Neural cell (in vitro differentiated cells): Measurements from ENCODE around the gene CCDC136. TPM values are rescaled to one million over a fixed set of nuclear protein-coding genes. Genes with fewer than 3 reads are reported as not detected.

Experiments
- H2AFZ ChIP-seq: fragments of 200-600, 300-800 bp; sonication (generic), shearing (Covaris generic); 2 replicates; pipeline ENCODE4 v1.6.0; 2014; ENCODE audit warnings: low read depth, mild to moderate bottlenecking, antibody characterized with exemption, low read length, moderate library complexity
- H3F3A ChIP-seq: fragments of 200-600 bp; shearing (Covaris generic); 2 replicates; pipeline ENCODE4 v1.6.1; 2016; ENCODE audit warnings: mild to moderate bottlenecking, moderate library complexity, mixed read lengths, antibody characterized with exemption, low read length; ENCODE audit not compliant: insufficient read depth, poor library complexity, severe bottlenecking
- H3K27ac ChIP-seq: fragments of 200-600, 300-800 bp; sonication (generic), shearing (Covaris generic); 2 replicates; pipeline ENCODE4 v1.5.1; 2014; ENCODE audit warnings: mild to moderate bottlenecking, low read length, moderate library complexity
- H3K27me3 ChIP-seq: fragments of 300-800, 200-600 bp; sonication (generic), shearing (Covaris generic); 2 replicates; pipeline ENCODE4 v1.6.0; 2014; ENCODE audit warnings: mild to moderate bottlenecking, low read depth, low read length, moderate library complexity; ENCODE audit not compliant: insufficient read depth
- H3K36me3 ChIP-seq: fragments of 300-800, 200-600 bp; sonication (generic), shearing (Covaris generic); 2 replicates; pipeline ENCODE4 v1.5.1; 2014; ENCODE audit warnings: mild to moderate bottlenecking, antibody characterized with exemption, low read length, moderate library complexity; ENCODE audit not compliant: insufficient read depth
- H3K4me2 ChIP-seq: fragments of 300-800, 200-600 bp; sonication (generic), shearing (Covaris generic); 2 replicates; pipeline ENCODE4 v1.6.0; 2014; ENCODE audit warnings: mild to moderate bottlenecking, low read length
- H3K4me3 ChIP-seq: fragments of 300-800, 200-600 bp; sonication (generic), shearing (Covaris generic); 2 replicates; pipeline ENCODE4 v1.5.1; 2014; ENCODE audit warnings: mild to moderate bottlenecking, low read length, moderate library complexity
- H3K79me2 ChIP-seq: fragments of 200-600 bp; shearing (Covaris generic); replicated peaks from 2 replicates; pipeline ENCODE4 v1.6.0; 2014; ENCODE audit warnings: mild to moderate bottlenecking, low read length, moderate library complexity; ENCODE audit not compliant: insufficient read depth
- H3K9ac ChIP-seq: fragments of 300-800, 200-600 bp; sonication (generic), shearing (Covaris generic); 2 replicates; pipeline ENCODE4 v1.6.1; 2016; ENCODE audit warnings: mild to moderate bottlenecking, low read length, mixed read lengths
- H3K9me2 ChIP-seq: fragments of 200-600 bp; shearing (Covaris generic); 2 replicates; pipeline ENCODE4 v1.6.1; 2016; ENCODE audit warnings: mild to moderate bottlenecking, low read length, mixed read lengths; ENCODE audit not compliant: insufficient read depth
- H3K9me3 ChIP-seq: fragments of 200-600, 300-800 bp; sonication (generic), shearing (Covaris generic); 2 replicates; pipeline ENCODE4 v1.6.1; 2016; ENCODE audit warnings: mild to moderate bottlenecking, mixed run types, low read length, moderate library complexity, mixed read lengths
- H4K20me1 ChIP-seq: fragments of 200-600 bp; shearing (Covaris generic); 2 replicates; pipeline ENCODE4 v1.6.1; 2016; ENCODE audit warnings: mild to moderate bottlenecking, mixed run types; ENCODE audit not compliant: insufficient read depth
- CTCF ChIP-seq: fragments of 450-650 bp; IDR thresholded peaks from 2 replicates; pipeline ENCODE4 v1.5.1; 2014; ENCODE audit warnings: antibody characterized with exemption, mild to moderate bottlenecking, moderate library complexity; ENCODE audit not compliant: poor library complexity, severe bottlenecking
- EP300 ChIP-seq: fragments of 450-650 bp; conservative IDR thresholded peaks from 2 replicates; pipeline ENCODE4 v1.6.1; 2014; ENCODE audit warnings: antibody characterized with exemption, mild to moderate bottlenecking, moderate library complexity; ENCODE audit not compliant: poor library complexity, severe bottlenecking
- EZH2 ChIP-seq: fragments of 200-600, 300-800 bp; shearing (Covaris generic), sonication (generic); IDR thresholded peaks from 2 replicates; pipeline ENCODE4 v1.6.1; 2014; ENCODE audit warnings: antibody characterized with exemption, low read length, borderline replicate concordance, mild to moderate bottlenecking; ENCODE audit not compliant: insufficient read depth, poor library complexity, severe bottlenecking
- MXI1 ChIP-seq: fragments of 450-650 bp; conservative IDR thresholded peaks from 2 replicates; pipeline ENCODE4 v1.6.1; 2014; ENCODE audit warnings: antibody characterized with exemption, mild to moderate bottlenecking; ENCODE audit not compliant: poor library complexity, severe bottlenecking
- POLR2AphosphoS5 ChIP-seq: IDR thresholded peaks from 2 replicates; pipeline ENCODE4 v1.6.1; 2012
- RAD21 ChIP-seq: fragments of 450-650 bp; conservative IDR thresholded peaks from 2 replicates; pipeline ENCODE4 v1.6.1; 2014; ENCODE audit warnings: antibody characterized with exemption, mild to moderate bottlenecking, moderate library complexity
- REST ChIP-seq: IDR thresholded peaks from 2 replicates; pipeline ENCODE4 v1.6.1; 2012; ENCODE audit warnings: borderline replicate concordance
- SMC3 ChIP-seq: fragments of 450-650 bp; conservative IDR thresholded peaks from 2 replicates; pipeline ENCODE4 v1.6.1; 2014; ENCODE audit warnings: antibody characterized with exemption, mild to moderate bottlenecking, moderate library complexity; ENCODE audit not compliant: poor library complexity
- TAF1 ChIP-seq: IDR thresholded peaks from 2 replicates; pipeline ENCODE4 v1.6.1; 2012; ENCODE audit warnings: low read depth
- polyA plus RNA-seq: library from polyadenylated mRNA; depleted of rRNA; stranded (reverse); fragments of >200 nt; gene quantifications from 2 replicates; pipeline ENCODE4 v1.2.3, GENCODE V29; 2014

The CCDC136 gene
- polyA plus RNA-seq, 1 donor from 2014 or later: 42.5 TPM

- no peaks in the 10 kb centered on the region for H4K20me1 ChIP-seq
- H3F3A ChIP-seq: no peaks in the 10 kb centered on the region
- H3K4me3 ChIP-seq: no peak overlapping the region
- no peaks in the 10 kb centered on the region for H3K9me2 ChIP-seq
- no peaks in the 10 kb centered on the region for H3K27me3 ChIP-seq
- H3K9ac ChIP-seq: no peak overlapping the region
- H3K36me3 ChIP-seq: no peaks in the 10 kb centered on the region
- no peak overlapping the region for H3K4me2 ChIP-seq
- H2AFZ ChIP-seq: no peak overlapping the region
- H3K9me3 ChIP-seq: no peaks in the 10 kb centered on the region
- TF ChIP-seq SMC3: no peak
- no peak for TF ChIP-seq RAD21
- TF ChIP-seq EP300: no peak
- TF ChIP-seq MXI1: no peak
- no peak for TF ChIP-seq TAF1
- TF ChIP-seq EZH2: no peak
- no peak for TF ChIP-seq REST
- TF ChIP-seq CTCF: no peak
- TF ChIP-seq POLR2AphosphoS5: no peak
- no peaks in the 10 kb centered on the region for H3K79me2 ChIP-seq
- H3K27ac ChIP-seq: no peak overlapping the region
Observed at GRCh38 chr7:128777156-128778123, 14.3 kb upstream of the CCDC136 start.

GRCh38 chr7:128778946-128779345, 12.8 kb upstream of the CCDC136 start:
- Histone ChIP-seq H3K9me3 (no peaks in the 10 kb centered on the region), H3K9ac (no peak overlapping the region), H3K36me3 (no peaks in the 10 kb centered on the region), H3K9me2 (no peaks in the 10 kb centered on the region), H3F3A (no peaks in the 10 kb centered on the region), H3K27me3 (no peaks in the 10 kb centered on the region), H3K4me2 (no peak overlapping the region), H3K79me2 (no peaks in the 10 kb centered on the region), H4K20me1 (no peaks in the 10 kb centered on the region), H3K4me3 (no peak overlapping the region), H2AFZ (no peak overlapping the region), H3K27ac (no peak overlapping the region)
- TF ChIP-seq POLR2AphosphoS5 (no peak), REST (no peak), RAD21 (no peak), CTCF (no peak), EZH2 (no peak), SMC3 (no peak), TAF1 (no peak), EP300 (no peak), MXI1 (no peak)
